H9 (cell line): Measurements from ENCODE around the gene CFAP43. TPM values are rescaled to one million over a fixed set of nuclear protein-coding genes. Genes with fewer than 3 reads are reported as not detected.

Experiments used
- DNase-seq: peaks from one replicate; pipeline ENCODE4 v3.0.0-alpha.2; 2017
- H2AFZ ChIP-seq: one replicate; pipeline ENCODE4 v1.6.1; 2013; ENCODE audit warnings: mild to moderate bottlenecking, low read length, control low read depth, moderate library complexity
- H2AK5ac ChIP-seq: 2 replicates; pipeline ENCODE4 v1.6.1; 2013; ENCODE audit warnings: low read length, control low read depth, mixed read lengths; ENCODE audit not compliant: insufficient read length
- H2BK120ac ChIP-seq: one replicate; pipeline ENCODE4 v1.6.1; 2013; ENCODE audit warnings: low read depth, mild to moderate bottlenecking, low read length, control low read depth, inconsistent platforms; ENCODE audit not compliant: poor library complexity, severe bottlenecking
- H2BK12ac ChIP-seq: 2 replicates; pipeline ENCODE4 v1.6.1; 2013; ENCODE audit warnings: low read length, control low read depth, mixed read lengths, low read depth; ENCODE audit not compliant: insufficient read length
- H2BK15ac ChIP-seq: 2 replicates; pipeline ENCODE4 v1.6.1; 2013; ENCODE audit warnings: low read depth, low read length, control low read depth
- H2BK20ac ChIP-seq: one replicate; pipeline ENCODE4 v1.6.1; 2013; ENCODE audit warnings: low read depth, mild to moderate bottlenecking, low read length, control low read depth, inconsistent platforms; ENCODE audit not compliant: poor library complexity, severe bottlenecking
- H2BK5ac ChIP-seq: 2 replicates; pipeline ENCODE4 v1.6.1; 2013; ENCODE audit warnings: low read length, control low read depth, mixed read lengths; ENCODE audit not compliant: insufficient read length
- H3K14ac ChIP-seq: 2 replicates; pipeline ENCODE4 v1.6.1; 2013; ENCODE audit warnings: low read length, control low read depth; ENCODE audit not compliant: insufficient read depth
- H3K18ac ChIP-seq: 2 replicates; pipeline ENCODE4 v1.6.1; 2013; ENCODE audit warnings: low read depth, mild to moderate bottlenecking, mixed read lengths, low read length, control low read depth; ENCODE audit not compliant: insufficient read length
- H3K23ac ChIP-seq: 2 replicates; pipeline ENCODE4 v1.6.1; 2013; ENCODE audit warnings: low read length, control low read depth, mixed read lengths, low read depth; ENCODE audit not compliant: insufficient read length
- H3K23me2 ChIP-seq: 2 replicates; pipeline ENCODE4 v1.6.1; 2013; ENCODE audit warnings: low read depth, mild to moderate bottlenecking, mixed read lengths, low read length, control low read depth; ENCODE audit not compliant: insufficient read length, poor library complexity, severe bottlenecking
- H3K27ac ChIP-seq: 2 replicates; pipeline ENCODE4 v1.5.1; 2013; ENCODE audit warnings: low read length, control low read depth, mixed read lengths, low read depth; ENCODE audit not compliant: insufficient read length
- H3K27me3 ChIP-seq: 2 replicates; pipeline ENCODE4 v1.6.1; 2013; ENCODE audit warnings: low read length, control low read depth, inconsistent platforms; ENCODE audit not compliant: insufficient read depth
- H3K4ac ChIP-seq: 2 replicates; pipeline ENCODE4 v1.6.1; 2013; ENCODE audit warnings: low read depth, mild to moderate bottlenecking, control low read depth, inconsistent platforms, low read length, moderate library complexity
- H3K4me1 ChIP-seq: 2 replicates; pipeline ENCODE4 v1.6.1; 2013; ENCODE audit warnings: low read length, control low read depth, inconsistent platforms; ENCODE audit not compliant: insufficient read depth
- H3K4me2 ChIP-seq: 2 replicates; pipeline ENCODE4 v1.6.1; 2013; ENCODE audit warnings: low read length, control low read depth, mixed read lengths; ENCODE audit not compliant: insufficient read length, insufficient read depth
- H3K56ac ChIP-seq: 2 replicates; pipeline ENCODE4 v1.6.1; 2013; ENCODE audit warnings: low read depth, mild to moderate bottlenecking, mixed read lengths, low read length, control low read depth; ENCODE audit not compliant: insufficient read length
- H3K79me1 ChIP-seq: 2 replicates; pipeline ENCODE4 v1.6.1; 2013; ENCODE audit warnings: low read depth, mild to moderate bottlenecking, moderate library complexity, low read length, control low read depth, inconsistent platforms; ENCODE audit not compliant: insufficient read depth, poor library complexity, severe bottlenecking
- H3K79me2 ChIP-seq: 2 replicates; pipeline ENCODE4 v1.6.1; 2013; ENCODE audit warnings: low read length, control low read depth, inconsistent platforms; ENCODE audit not compliant: insufficient read depth
- H3K9ac ChIP-seq: 2 replicates; pipeline ENCODE4 v1.6.1; 2013; ENCODE audit warnings: low read length, control low read depth, mixed read lengths; ENCODE audit not compliant: insufficient read length; ENCODE audit errors: extremely low read depth
- H3K9me3 ChIP-seq: one replicate; pipeline ENCODE4 v1.6.1; 2013; ENCODE audit warnings: low read depth, low read length, inconsistent platforms; ENCODE audit not compliant: control insufficient read depth
- H3T11ph ChIP-seq: one replicate; pipeline ENCODE4 v1.6.1; 2013; ENCODE audit warnings: mild to moderate bottlenecking, low read length, control low read depth, inconsistent platforms
- H4K20me1 ChIP-seq: one replicate; pipeline ENCODE4 v1.6.1; 2013; ENCODE audit not compliant: control insufficient read depth, insufficient read length, insufficient read depth
- H4K5ac ChIP-seq: 2 replicates; pipeline ENCODE4 v1.6.1; 2013; ENCODE audit warnings: low read depth, mild to moderate bottlenecking, mixed read lengths, low read length, control low read depth; ENCODE audit not compliant: insufficient read length
- H4K8ac ChIP-seq: replicated peaks from 2 replicates; pipeline ENCODE4 v1.6.1; 2013; ENCODE audit warnings: low read length, control low read depth, mixed read lengths, low read depth; ENCODE audit not compliant: insufficient read length
- H4K91ac ChIP-seq: 2 replicates; pipeline ENCODE4 v1.6.1; 2013; ENCODE audit warnings: low read depth, mild to moderate bottlenecking, moderate library complexity, mixed read lengths, low read length, control low read depth; ENCODE audit not compliant: insufficient read length
- H3K27ac Mint-ChIP-seq, 3 experiments: 2 replicates in 2 of 3; 3 replicates in 1 of 3; pipeline ENCODE4 v1.8.0; 2020 to 2021; ENCODE audit warnings: mixed read lengths in 3 of 3, mild to moderate bottlenecking in 1 of 3, moderate library complexity in 1 of 3
- H3K27me3 Mint-ChIP-seq: 2 replicates; pipeline ENCODE4 v1.8.0; 2021; ENCODE audit warnings: low read depth, mild to moderate bottlenecking, moderate library complexity, mixed read lengths
- H3K36me3 Mint-ChIP-seq, 3 experiments: 2 replicates in 2 of 3; 3 replicates in 1 of 3; pipeline ENCODE4 v1.8.0; 2020 to 2021; ENCODE audit warnings: low read depth in 3 of 3, mixed read lengths in 3 of 3; ENCODE audit not compliant: insufficient read depth in 1 of 3
- H3K4me1 Mint-ChIP-seq, 2 experiments: 2 replicates each; pipeline ENCODE4 v1.8.0; 2020; ENCODE audit warnings: mixed read lengths in 2 of 2
- H3K4me3 Mint-ChIP-seq, 2 experiments: 2 replicates in 1 of 2; 3 replicates in 1 of 2; pipeline ENCODE4 v1.8.0; 2020 to 2021; ENCODE audit warnings: mild to moderate bottlenecking in 2 of 2, mixed read lengths in 2 of 2, moderate library complexity in 1 of 2
- H3K9me3 Mint-ChIP-seq, 2 experiments: 2 replicates in 1 of 2; 3 replicates in 1 of 2; pipeline ENCODE4 v1.8.0; 2020; ENCODE audit warnings: mild to moderate bottlenecking in 2 of 2, mixed read lengths in 2 of 2, moderate library complexity in 1 of 2
- WGBS: extraction: QIAGEN DNeasy Blood & Tissue Kit; methylation state at CpG from one replicate; pipeline ENCODE4 v1.1.7; 2013; ENCODE audit warnings: missing lambda C conversion rate, low lambda C conversion rate, mixed read lengths; ENCODE audit not compliant: insufficient read length; ENCODE audit errors: extremely low coverage; 5-methylcytosine and 5-hydroxymethylcytosine counted together
- total RNA-seq: library from RNA; stranded (reverse); gene quantifications from 2 replicates; pipeline ENCODE4 v1.2.1, GENCODE V29; 2021
- TF ChIP-seq, protein P1 (sequence below): fragments of 200-600 bp; sonication (generic); conservative IDR thresholded peaks from 3 replicates; pipeline ENCODE4 v1.8.0; 2021; ENCODE audit warnings: antibody characterized with exemption, mild to moderate bottlenecking

CFAP43 gene
- total RNA-seq, 1 experiment from 2014 or later: 0.26 TPM

DNA sequence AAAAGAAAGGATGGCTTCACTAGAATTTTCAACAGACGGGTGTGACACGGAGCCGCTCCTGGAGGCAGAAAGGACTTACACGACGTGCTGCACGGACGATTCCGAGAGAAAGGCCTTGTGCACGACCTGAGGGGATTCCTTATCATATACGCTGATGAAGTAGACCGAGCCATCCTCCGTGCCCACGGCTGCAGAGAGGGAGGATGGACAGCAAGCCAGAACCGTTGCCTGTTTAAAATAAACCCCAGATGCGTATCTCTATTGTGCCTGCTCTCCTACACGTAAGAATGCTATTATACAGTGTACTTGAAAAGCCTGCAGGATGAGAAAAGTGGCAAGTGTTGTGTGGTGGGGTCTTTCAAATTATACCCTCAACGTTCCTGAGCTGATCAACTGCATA lies 38.4 kb downstream of the CFAP43 start:
- no peak overlapping the region for H3K23ac ChIP-seq
- no peaks in the 10 kb centered on the region for H3K4me1 ChIP-seq

More for the DNA sequence above, 38.4 kb downstream of the CFAP43 start:
- H2BK5ac ChIP-seq: no peak overlapping the region
- no peak overlapping the region for H2BK120ac ChIP-seq
- TF ChIP-seq, protein P1, sequence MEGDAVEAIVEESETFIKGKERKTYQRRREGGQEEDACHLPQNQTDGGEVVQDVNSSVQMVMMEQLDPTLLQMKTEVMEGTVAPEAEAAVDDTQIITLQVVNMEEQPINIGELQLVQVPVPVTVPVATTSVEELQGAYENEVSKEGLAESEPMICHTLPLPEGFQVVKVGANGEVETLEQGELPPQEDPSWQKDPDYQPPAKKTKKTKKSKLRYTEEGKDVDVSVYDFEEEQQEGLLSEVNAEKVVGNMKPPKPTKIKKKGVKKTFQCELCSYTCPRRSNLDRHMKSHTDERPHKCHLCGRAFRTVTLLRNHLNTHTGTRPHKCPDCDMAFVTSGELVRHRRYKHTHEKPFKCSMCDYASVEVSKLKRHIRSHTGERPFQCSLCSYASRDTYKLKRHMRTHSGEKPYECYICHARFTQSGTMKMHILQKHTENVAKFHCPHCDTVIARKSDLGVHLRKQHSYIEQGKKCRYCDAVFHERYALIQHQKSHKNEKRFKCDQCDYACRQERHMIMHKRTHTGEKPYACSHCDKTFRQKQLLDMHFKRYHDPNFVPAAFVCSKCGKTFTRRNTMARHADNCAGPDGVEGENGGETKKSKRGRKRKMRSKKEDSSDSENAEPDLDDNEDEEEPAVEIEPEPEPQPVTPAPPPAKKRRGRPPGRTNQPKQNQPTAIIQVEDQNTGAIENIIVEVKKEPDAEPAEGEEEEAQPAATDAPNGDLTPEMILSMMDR: no peak
- no peak overlapping the region for H3T11ph ChIP-seq
- no peak overlapping the region for H3K4me2 ChIP-seq
- H3K18ac ChIP-seq: no peak overlapping the region
- no peak overlapping the region for H2BK15ac ChIP-seq
- WGBS: no CpG with 5 or more reads among the region's 17 CpGs
- no peak for DNase-seq
- H3K27ac ChIP-seq: no peak overlapping the region
- no peak overlapping the region for H2AFZ ChIP-seq
- H3K27me3 ChIP-seq: no peaks in the 10 kb centered on the region
- H3K23me2 ChIP-seq: no peaks in the 10 kb centered on the region
- H3K9ac ChIP-seq: no peak overlapping the region
- H2BK12ac ChIP-seq: no peak overlapping the region
- H4K20me1 ChIP-seq: no peaks in the 10 kb centered on the region
- H4K8ac ChIP-seq: no peak overlapping the region
- H2AK5ac ChIP-seq: no peak overlapping the region
- no peak overlapping the region for H4K91ac ChIP-seq
- Mint-ChIP-seq H3K36me3 (no peaks in the 10 kb centered on the region), H3K4me3 (no peak overlapping the region), H3K9me3 (no peaks in the 10 kb centered on the region), H3K27me3 (no peaks in the 10 kb centered on the region; the same call in 1 of the 2 replicates), H3K27ac (no peak overlapping the region; a peak in 1 of 7 replicates), H3K4me1 (0 out of 4 replicates have a peak, but pooled peaks cover 0 to 4% of the 10 kb centered on the region in 2 experiments)
- no peak overlapping the region for H4K5ac ChIP-seq
- H3K79me1 ChIP-seq: no peaks in the 10 kb centered on the region
- no peak overlapping the region for H3K14ac ChIP-seq
- no peak overlapping the region for H2BK20ac ChIP-seq
- H3K9me3 ChIP-seq: no peaks in the 10 kb centered on the region
- no peak overlapping the region for H3K56ac ChIP-seq
- H3K4ac ChIP-seq: no peak overlapping the region
- H3K79me2 ChIP-seq: no peaks in the 10 kb centered on the region
